PC-9 (cell line): ENCODE results near the gene FANK1. TPM values are rescaled to one million over a fixed set of nuclear protein-coding genes. Genes with fewer than 3 reads are reported as not detected.

Source experiments
- BruUV-seq: library from RNA; stranded (reverse); fragments of 400-500 nt; replicated peaks from 2 replicates; lab custom pipeline; 2021; lab: Mats Ljungman, UMichigan
- CTCF ChIA-PET: fragments of 300-600 bp; sonication (Branson Sonifier 250); formaldehyde crosslinking; loops from one replicate; lab custom pipeline; 2022; ENCODE audit warnings: antibody characterized with exemption; lab: Charles Lee
- POLR2A ChIA-PET: fragments of 300-600 bp; sonication (Branson Sonifier 250); formaldehyde crosslinking; loops from one replicate; lab custom pipeline; 2022; ENCODE audit warnings: antibody characterized with exemption; ENCODE audit not compliant: unreplicated experiment; lab: Charles Lee
- DNase-seq, 2 experiments: peaks; one replicate each; pipeline versions ENCODE4 v3.0.0 to v3.0.0-alpha.2; 2015 to 2022; ENCODE audit warnings: mixed read lengths in 1 of 2
- H2AFZ ChIP-seq: fragments of 200-600 bp; sonication (generic); 2 replicates; pipeline ENCODE4 v1.8.1; 2017; ENCODE audit warnings: antibody characterized with exemption
- H3F3A ChIP-seq: fragments of 200-600 bp; sonication (generic); 2 replicates; pipeline ENCODE4 v1.8.1; 2017; ENCODE audit warnings: antibody characterized with exemption, mild to moderate bottlenecking, low read depth; ENCODE audit not compliant: insufficient read depth
- H3K27ac ChIP-seq: fragments of 200-600 bp; sonication (generic); 2 replicates; pipeline ENCODE4 v1.6.1; 2016; ENCODE audit warnings: mixed run types
- H3K27me3 ChIP-seq: fragments of 200-600 bp; sonication (generic); 2 replicates; pipeline ENCODE4 v1.6.1; 2016; ENCODE audit warnings: low read depth, mixed run types; ENCODE audit not compliant: insufficient read depth
- H3K36me3 ChIP-seq: fragments of 200-600 bp; sonication (generic); 2 replicates; pipeline ENCODE4 v1.6.1; 2016; ENCODE audit warnings: low read depth, mixed run types
- H3K4me1 ChIP-seq: fragments of 200-600 bp; sonication (generic); replicated peaks from 2 replicates; pipeline ENCODE4 v1.6.1; 2016; ENCODE audit warnings: mixed run types; ENCODE audit not compliant: insufficient read depth
- H3K4me2 ChIP-seq: fragments of 200-600 bp; sonication (generic); 2 replicates; pipeline ENCODE4 v1.6.1; 2017; ENCODE audit warnings: mixed run types
- H3K4me3 ChIP-seq: fragments of 200-600 bp; sonication (generic); 2 replicates; pipeline ENCODE4 v1.6.1; 2016; ENCODE audit warnings: mixed run types
- H3K79me2 ChIP-seq: fragments of 200-600 bp; sonication (generic); 2 replicates; pipeline ENCODE4 v1.6.1; 2017; ENCODE audit warnings: low read depth, mixed run types
- H3K9me2 ChIP-seq: fragments of 200-600 bp; sonication (generic); 2 replicates; pipeline ENCODE4 v1.8.1; 2017; ENCODE audit warnings: mild to moderate bottlenecking; ENCODE audit not compliant: insufficient read depth
- H3K9me3 ChIP-seq: fragments of 200-600 bp; sonication (generic); 2 replicates; pipeline ENCODE4 v1.8.1; 2016; ENCODE audit warnings: low read depth; ENCODE audit not compliant: insufficient read depth
- H4K20me1 ChIP-seq: fragments of 200-600 bp; sonication (generic); 2 replicates; pipeline ENCODE4 v1.8.1; 2017; ENCODE audit not compliant: insufficient read depth
- EZH2 ChIP-seq: fragments of 200-600 bp; sonication (generic); IDR thresholded peaks from 2 replicates; pipeline ENCODE4 v1.8.0; 2017; ENCODE audit warnings: antibody characterized with exemption, low read depth
- intact Hi-C: fragments of 100-400 bp; cut with micrococcal nuclease; formaldehyde crosslinking; loops from one replicate; pipeline ENCODE4 v1.10.0; 2022; ENCODE audit not compliant: unreplicated experiment
- total RNA-seq: library from RNA; stranded (reverse); gene quantifications from 2 replicates; pipeline ENCODE4 v1.2.3, GENCODE V29; 2021
- TF ChIP-seq, protein P1 (sequence below): fragments of 200-600 bp; sonication (generic); conservative IDR thresholded peaks from 2 replicates; pipeline ENCODE4 v1.6.1; 2017; ENCODE audit warnings: mixed run types, antibody characterized with exemption, mild to moderate bottlenecking, moderate library complexity

The FANK1 gene
- total RNA-seq, 1 experiment from 2014 or later, result 21.4 TPM

DNA sequence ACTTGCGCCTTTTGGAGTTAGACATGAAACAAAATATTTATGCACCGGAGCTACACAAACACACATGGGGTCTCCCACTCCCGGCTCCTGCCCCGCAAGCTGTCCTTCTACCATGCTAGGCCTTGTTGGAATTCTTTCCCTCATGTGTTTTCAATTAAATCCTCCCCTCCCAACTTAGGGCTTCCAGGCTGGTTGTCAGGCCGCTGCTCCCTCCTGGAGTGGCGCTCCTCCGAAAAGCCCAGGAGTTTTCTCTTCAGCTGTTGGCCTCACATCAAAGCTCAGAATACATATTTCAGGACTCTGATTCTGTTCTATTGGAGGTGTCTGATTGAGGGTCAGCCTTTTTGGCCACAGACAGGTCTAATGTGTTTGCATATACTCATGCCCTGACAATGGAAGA is 113.3 kb downstream of the FANK1 start:
- CTCF ChIA-PET, result no interaction called here

DNA sequence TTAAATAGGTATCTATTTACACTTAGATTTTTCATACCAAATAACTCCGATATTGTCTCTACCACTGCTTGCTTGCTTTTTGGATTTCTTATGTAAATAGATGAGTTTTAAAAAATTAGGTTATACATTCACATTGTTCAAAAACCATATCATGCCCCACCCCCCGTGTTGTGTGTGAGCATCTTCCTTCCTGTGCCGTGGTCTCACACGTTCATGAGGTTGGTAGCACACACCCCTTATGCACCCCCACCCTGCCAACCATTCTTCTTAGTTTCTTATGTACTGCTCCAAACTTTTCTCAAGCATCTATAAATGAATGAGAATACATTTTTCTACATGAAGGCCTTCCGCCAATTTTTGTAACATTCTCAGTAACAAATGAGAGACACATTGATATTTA is 115.6 kb downstream of the FANK1 start:
- Histone ChIP-seq H3K4me2 (no peak overlapping the region), H3K27me3 (no peaks in the 10 kb centered on the region), H3K4me1 (peaks cover 20% of the 10 kb centered on the region), H3F3A (no peaks in the 10 kb centered on the region), H3K4me3 (no peak overlapping the region), H3K9me2 (no peaks in the 10 kb centered on the region), H2AFZ (no peak overlapping the region), H4K20me1 (no peaks in the 10 kb centered on the region), H3K27ac (no peak overlapping the region), H3K36me3 (no peaks in the 10 kb centered on the region), H3K9me3 (no peaks in the 10 kb centered on the region), H3K79me2 (no peaks in the 10 kb centered on the region)
- ChIA-PET POLR2A (no interaction called here), CTCF (interaction anchor here (0.5 kb wide), 1 partner anchor 739 kb away, joined by 3 read pairs; no protein-coding TSS in a partner anchor)
- intact Hi-C loops, result no loop called here
- no peak for DNase-seq
- BruUV-seq, result no TSS peak
- no peak for TF ChIP-seq EZH2
- TF ChIP-seq, protein P1, sequence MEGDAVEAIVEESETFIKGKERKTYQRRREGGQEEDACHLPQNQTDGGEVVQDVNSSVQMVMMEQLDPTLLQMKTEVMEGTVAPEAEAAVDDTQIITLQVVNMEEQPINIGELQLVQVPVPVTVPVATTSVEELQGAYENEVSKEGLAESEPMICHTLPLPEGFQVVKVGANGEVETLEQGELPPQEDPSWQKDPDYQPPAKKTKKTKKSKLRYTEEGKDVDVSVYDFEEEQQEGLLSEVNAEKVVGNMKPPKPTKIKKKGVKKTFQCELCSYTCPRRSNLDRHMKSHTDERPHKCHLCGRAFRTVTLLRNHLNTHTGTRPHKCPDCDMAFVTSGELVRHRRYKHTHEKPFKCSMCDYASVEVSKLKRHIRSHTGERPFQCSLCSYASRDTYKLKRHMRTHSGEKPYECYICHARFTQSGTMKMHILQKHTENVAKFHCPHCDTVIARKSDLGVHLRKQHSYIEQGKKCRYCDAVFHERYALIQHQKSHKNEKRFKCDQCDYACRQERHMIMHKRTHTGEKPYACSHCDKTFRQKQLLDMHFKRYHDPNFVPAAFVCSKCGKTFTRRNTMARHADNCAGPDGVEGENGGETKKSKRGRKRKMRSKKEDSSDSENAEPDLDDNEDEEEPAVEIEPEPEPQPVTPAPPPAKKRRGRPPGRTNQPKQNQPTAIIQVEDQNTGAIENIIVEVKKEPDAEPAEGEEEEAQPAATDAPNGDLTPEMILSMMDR, result no peak

More for the DNA sequence above, 113.3 kb downstream of the FANK1 start:
- H3K4me3 ChIP-seq, result no peak overlapping the region
- H3K4me1 ChIP-seq, result peaks cover 20% of the 10 kb centered on the region
- H3K27ac ChIP-seq, result no peak overlapping the region
- H3K4me2 ChIP-seq, result no peak overlapping the region
- H2AFZ ChIP-seq, result no peak overlapping the region
- no peaks in the 10 kb centered on the region for H4K20me1 ChIP-seq
- H3K9me3 ChIP-seq, result no peaks in the 10 kb centered on the region
- no peaks in the 10 kb centered on the region for H3F3A ChIP-seq
- POLR2A ChIA-PET, result interaction anchor here (0.6 kb wide), 1 partner anchor 855 kb away, joined by 3 read pairs; no protein-coding TSS in a partner anchor
- no peaks in the 10 kb centered on the region for H3K36me3 ChIP-seq
- TF ChIP-seq EZH2, result no peak
- TF ChIP-seq, protein P1, result no peak
- H3K9me2 ChIP-seq, result no peaks in the 10 kb centered on the region
- no peak for DNase-seq
- H3K79me2 ChIP-seq, result no peaks in the 10 kb centered on the region
- no TSS peak for BruUV-seq
- intact Hi-C loops, result no loop called here
- no peaks in the 10 kb centered on the region for H3K27me3 ChIP-seq

DNA sequence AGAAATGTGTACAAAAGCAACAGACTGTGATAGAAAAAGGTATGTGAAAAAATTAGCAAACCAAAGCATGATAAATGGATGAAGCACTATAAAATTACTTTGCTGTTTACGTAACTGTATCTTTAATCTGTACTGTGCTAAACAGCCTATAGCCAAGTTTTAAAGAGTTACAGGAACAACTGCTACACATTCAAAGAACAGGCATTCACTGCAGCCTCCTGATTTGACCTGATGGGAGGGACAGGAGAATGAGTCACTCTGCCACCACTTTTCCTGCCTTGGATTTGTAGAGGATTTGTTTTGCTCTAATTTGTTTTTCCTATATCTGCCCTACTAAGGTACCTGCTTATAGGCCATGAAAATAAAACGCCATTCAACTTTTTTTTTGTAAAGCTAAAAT is 116.1 kb downstream of the FANK1 start:
- intact Hi-C loops, result no loop called here
- no TSS peak for BruUV-seq
- no peak overlapping the region for H3K4me2 ChIP-seq
- H3K9me2 ChIP-seq, result no peaks in the 10 kb centered on the region
- no peaks in the 10 kb centered on the region for H3K9me3 ChIP-seq
- CTCF ChIA-PET, result interaction anchor here (0.5 kb wide), 1 partner anchor 738 kb away, joined by 3 read pairs; no protein-coding TSS in a partner anchor
- H3F3A ChIP-seq, result no peaks in the 10 kb centered on the region
- no peaks in the 10 kb centered on the region for H4K20me1 ChIP-seq
- POLR2A ChIA-PET, result no interaction called here
- H3K4me1 ChIP-seq, result peaks cover 20% of the 10 kb centered on the region
- H2AFZ ChIP-seq, result no peak overlapping the region
- no peak for DNase-seq
- no peak for TF ChIP-seq EZH2
- TF ChIP-seq, protein P1, result no peak
- H3K36me3 ChIP-seq, result no peaks in the 10 kb centered on the region
- H3K27me3 ChIP-seq, result no peaks in the 10 kb centered on the region
- no peaks in the 10 kb centered on the region for H3K79me2 ChIP-seq
- H3K4me3 ChIP-seq, result no peak overlapping the region
- no peak overlapping the region for H3K27ac ChIP-seq
